Measurements from ENCODE around the gene ZNF491.

DNA sequence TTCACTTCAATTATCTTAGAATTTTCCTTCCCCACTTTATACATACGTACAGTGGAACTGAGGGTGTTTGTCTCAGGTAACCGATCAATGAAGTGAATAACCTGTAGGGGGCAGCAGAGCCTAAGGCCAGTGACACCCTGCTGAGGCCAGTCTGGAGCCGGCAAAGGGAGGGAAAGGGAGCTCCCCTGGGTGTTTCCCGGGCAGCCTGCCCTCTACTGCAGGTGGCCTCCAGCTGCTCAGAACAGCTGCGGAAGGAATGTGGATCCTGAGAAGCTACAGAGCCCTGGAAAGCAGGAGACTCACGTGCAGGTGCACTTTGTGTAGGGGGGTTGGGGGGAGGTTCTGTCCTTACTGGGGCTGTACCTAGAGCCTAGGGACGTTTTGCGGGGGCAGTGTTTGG, 832 bp upstream of the ZNF491 start:
- TF ChIP-seq, protein P1, sequence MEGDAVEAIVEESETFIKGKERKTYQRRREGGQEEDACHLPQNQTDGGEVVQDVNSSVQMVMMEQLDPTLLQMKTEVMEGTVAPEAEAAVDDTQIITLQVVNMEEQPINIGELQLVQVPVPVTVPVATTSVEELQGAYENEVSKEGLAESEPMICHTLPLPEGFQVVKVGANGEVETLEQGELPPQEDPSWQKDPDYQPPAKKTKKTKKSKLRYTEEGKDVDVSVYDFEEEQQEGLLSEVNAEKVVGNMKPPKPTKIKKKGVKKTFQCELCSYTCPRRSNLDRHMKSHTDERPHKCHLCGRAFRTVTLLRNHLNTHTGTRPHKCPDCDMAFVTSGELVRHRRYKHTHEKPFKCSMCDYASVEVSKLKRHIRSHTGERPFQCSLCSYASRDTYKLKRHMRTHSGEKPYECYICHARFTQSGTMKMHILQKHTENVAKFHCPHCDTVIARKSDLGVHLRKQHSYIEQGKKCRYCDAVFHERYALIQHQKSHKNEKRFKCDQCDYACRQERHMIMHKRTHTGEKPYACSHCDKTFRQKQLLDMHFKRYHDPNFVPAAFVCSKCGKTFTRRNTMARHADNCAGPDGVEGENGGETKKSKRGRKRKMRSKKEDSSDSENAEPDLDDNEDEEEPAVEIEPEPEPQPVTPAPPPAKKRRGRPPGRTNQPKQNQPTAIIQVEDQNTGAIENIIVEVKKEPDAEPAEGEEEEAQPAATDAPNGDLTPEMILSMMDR (IDR thresholded peaks at IDR 0.05), result peak; percentile 84 to 87 (median 86)
- TF ChIP-seq POLR2A (IDR thresholded peaks at IDR 0.05) (no peak), EP300 (IDR thresholded peaks at IDR 0.05) (no peak)

All from sigmoid colon (tissue), 4 donors.